ENCODE measurements around the gene RNASE8.

DNA sequence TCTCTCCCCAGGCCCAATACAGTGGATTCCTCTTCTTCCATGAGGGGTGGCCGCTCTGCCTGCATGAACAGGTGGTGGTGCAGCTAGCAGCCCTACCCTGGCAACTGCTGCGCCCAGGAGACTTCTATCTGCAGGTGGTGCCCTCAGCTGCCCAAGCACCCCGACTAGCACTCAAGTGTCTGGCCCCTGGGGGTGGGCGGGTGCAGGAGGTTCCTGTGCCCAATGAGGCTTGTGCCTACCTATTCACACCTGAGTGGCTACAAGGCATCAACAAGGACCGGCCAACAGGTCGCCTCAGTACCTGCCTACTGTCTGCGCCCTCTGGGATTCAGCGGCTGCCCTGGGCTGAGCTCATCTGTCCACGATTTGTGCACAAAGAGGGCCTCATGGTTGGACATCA is 16.3 kb downstream of the RNASE8 start:
- TF ChIP-seq, protein P1, sequence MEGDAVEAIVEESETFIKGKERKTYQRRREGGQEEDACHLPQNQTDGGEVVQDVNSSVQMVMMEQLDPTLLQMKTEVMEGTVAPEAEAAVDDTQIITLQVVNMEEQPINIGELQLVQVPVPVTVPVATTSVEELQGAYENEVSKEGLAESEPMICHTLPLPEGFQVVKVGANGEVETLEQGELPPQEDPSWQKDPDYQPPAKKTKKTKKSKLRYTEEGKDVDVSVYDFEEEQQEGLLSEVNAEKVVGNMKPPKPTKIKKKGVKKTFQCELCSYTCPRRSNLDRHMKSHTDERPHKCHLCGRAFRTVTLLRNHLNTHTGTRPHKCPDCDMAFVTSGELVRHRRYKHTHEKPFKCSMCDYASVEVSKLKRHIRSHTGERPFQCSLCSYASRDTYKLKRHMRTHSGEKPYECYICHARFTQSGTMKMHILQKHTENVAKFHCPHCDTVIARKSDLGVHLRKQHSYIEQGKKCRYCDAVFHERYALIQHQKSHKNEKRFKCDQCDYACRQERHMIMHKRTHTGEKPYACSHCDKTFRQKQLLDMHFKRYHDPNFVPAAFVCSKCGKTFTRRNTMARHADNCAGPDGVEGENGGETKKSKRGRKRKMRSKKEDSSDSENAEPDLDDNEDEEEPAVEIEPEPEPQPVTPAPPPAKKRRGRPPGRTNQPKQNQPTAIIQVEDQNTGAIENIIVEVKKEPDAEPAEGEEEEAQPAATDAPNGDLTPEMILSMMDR (IDR thresholded peaks at IDR 0.05), result no peak
- TF ChIP-seq EZH2phosphoT487 (IDR thresholded peaks at IDR 0.05) (no peak), EZH2 (IDR thresholded peaks at IDR 0.05) (no peak)

All from neural progenitor cell (in vitro differentiated cells).